GM12878 (cell line): ENCODE results near the gene NFYC. TPM values are rescaled to one million over a fixed set of nuclear protein-coding genes. Genes with fewer than 3 reads are reported as not detected.
A peak's percentile ranks its signal among the peaks of the same experiment; 100 is the strongest.

Experiments
- BHLHE40 ChIP-seq, 2 experiments: fragments of 450-650 bp in 1 of 2; IDR thresholded peaks; 2 replicates each; pipeline ENCODE4 v1.6.1; 2011 to 2017; ENCODE audit warnings: low read depth in 2 of 2, borderline replicate concordance in 1 of 2, improper control_type of control experiment in 1 of 2, low read length in 1 of 2, mild to moderate bottlenecking in 1 of 2
- CBFB ChIP-seq: IDR thresholded peaks from 2 replicates; pipeline ENCODE4 v1.6.1; 2016; ENCODE audit warnings: antibody characterized with exemption, low read depth
- CBX3 ChIP-seq: fragments of 200-600 bp; sonication (generic); IDR thresholded peaks from 2 replicates; pipeline ENCODE4 v1.6.1; 2016; ENCODE audit warnings: low read depth, borderline replicate concordance
- EP300 ChIP-seq, 2 experiments: fragments of 150-350 bp in 1 of 2; IDR thresholded peaks; 2 replicates each; pipeline ENCODE4 v1.6.1; 2011 to 2012; ENCODE audit warnings: low read depth in 2 of 2, low read length in 2 of 2, borderline replicate concordance in 1 of 2, improper control_type of control experiment in 1 of 2, inconsistent platforms in 1 of 2; ENCODE audit not compliant: control insufficient read depth in 1 of 2
- GABPA ChIP-seq: IDR thresholded peaks from 2 replicates; pipeline ENCODE4 v1.6.1; 2014; ENCODE audit warnings: antibody characterized with exemption, low read depth, mild to moderate bottlenecking, inconsistent platforms
- NFXL1 ChIP-seq: fragments of 450-650 bp; IDR thresholded peaks from 2 replicates; pipeline ENCODE4 v1.6.1; 2017; ENCODE audit warnings: antibody characterized with exemption, mild to moderate bottlenecking, borderline replicate concordance
- RAD21 ChIP-seq: IDR thresholded peaks from 2 replicates; pipeline ENCODE4 v1.6.1; 2011; ENCODE audit warnings: mild to moderate bottlenecking, low read depth, low read length, moderate library complexity; ENCODE audit not compliant: insufficient read depth
- RAD51 ChIP-seq: fragments of 450-650 bp; IDR thresholded peaks from 2 replicates; pipeline ENCODE4 v1.6.1; 2016; ENCODE audit warnings: moderate library complexity, mild to moderate bottlenecking, inconsistent platforms
- RBBP5 ChIP-seq: fragments of 200-600 bp; sonication (generic); conservative IDR thresholded peaks from 2 replicates; pipeline ENCODE4 v1.6.1; 2016
- RFX5 ChIP-seq: IDR thresholded peaks from 2 replicates; pipeline ENCODE4 v1.6.1; 2011; ENCODE audit warnings: low read depth, low read length, improper control_type of control experiment
- SIX5 ChIP-seq: IDR thresholded peaks from 2 replicates; pipeline ENCODE4 v1.6.1; 2011; ENCODE audit warnings: mild to moderate bottlenecking, low read depth, low read length, moderate library complexity; ENCODE audit not compliant: severe bottlenecking
- SMAD1 ChIP-seq: fragments of 450-650 bp; IDR thresholded peaks from 2 replicates; pipeline ENCODE4 v1.6.1; 2018; ENCODE audit warnings: mild to moderate bottlenecking, low read depth; ENCODE audit not compliant: partially characterized antibody
- TCF3 ChIP-seq: IDR thresholded peaks from 2 replicates; pipeline ENCODE4 v1.6.1; 2012; ENCODE audit warnings: low read depth, mild to moderate bottlenecking, low read length, borderline replicate concordance; ENCODE audit not compliant: insufficient read depth
- TCF7 ChIP-seq: IDR thresholded peaks from 2 replicates; pipeline ENCODE4 v1.6.1; 2014; ENCODE audit warnings: antibody characterized with exemption, borderline replicate concordance
- ZNF384 ChIP-seq: IDR thresholded peaks from 2 replicates; pipeline ENCODE4 v1.6.1; 2012; ENCODE audit warnings: low read depth, mild to moderate bottlenecking, low read length, improper control_type of control experiment, borderline replicate concordance
- polyA plus RNA-seq, 11 experiments: library from polyadenylated mRNA; depleted of rRNA in 4 of 11; unstranded in 6 of 11; stranded (reverse) in 5 of 11; fragments of >200 nt; fragmentation: Nextera tagmentation in 4 of 11; fragmentation: Illumina TruSeq in 1 of 11; extraction: Ambion mirVana in 4 of 11; extraction: Trizol in 1 of 11; gene quantifications; 1 replicate in 1 of 11; 2 replicates in 10 of 11; pipeline versions ENCODE4 v1.2.1 to v1.2.3, GENCODE V29; 2011 to 2016; ENCODE audit warnings: inconsistent platforms in 2 of 11, missing spikeins in 2 of 11, low read depth in 1 of 11
- total RNA-seq, 4 experiments: library from RNA; depleted of rRNA in 3 of 4; stranded (reverse); fragments of >200 nt in 3 of 4; fragmentation: Illumina TruSeq in 1 of 4; extraction: Trizol in 1 of 4; gene quantifications; 2 replicates each; pipeline versions ENCODE4 v1.2.1 to v1.2.3, GENCODE V29; 2013 to 2021
- TF ChIP-seq, protein P1 (sequence below): fragments of 450-650 bp; IDR thresholded peaks from 2 replicates; pipeline ENCODE4 v1.6.1; 2017; ENCODE audit warnings: mild to moderate bottlenecking, moderate library complexity
- TF ChIP-seq, protein P2 (sequence below): fragments of 150-350 bp; IDR thresholded peaks from 2 replicates; pipeline ENCODE4 v1.6.1; 2014; ENCODE audit warnings: mild to moderate bottlenecking, low read depth, low read length
- TF ChIP-seq, protein P3 (sequence below): fragments of 450-650 bp; IDR thresholded peaks from 2 replicates; pipeline ENCODE4 v1.6.1; 2014; ENCODE audit warnings: mild to moderate bottlenecking
- TF ChIP-seq, protein P4 (sequence below): fragments of 450-650 bp; IDR thresholded peaks from 2 replicates; pipeline ENCODE4 v1.6.1; 2018; ENCODE audit warnings: borderline replicate concordance, mild to moderate bottlenecking; ENCODE audit not compliant: partially characterized antibody

NFYC gene
- total and polyA plus RNA-seq, 10 of the 15 experiments (the other 5 are each of a cell fraction or from before 2014, with no cell fraction given) = 4.3 to 84.2 (median 58.3) TPM

DNA sequence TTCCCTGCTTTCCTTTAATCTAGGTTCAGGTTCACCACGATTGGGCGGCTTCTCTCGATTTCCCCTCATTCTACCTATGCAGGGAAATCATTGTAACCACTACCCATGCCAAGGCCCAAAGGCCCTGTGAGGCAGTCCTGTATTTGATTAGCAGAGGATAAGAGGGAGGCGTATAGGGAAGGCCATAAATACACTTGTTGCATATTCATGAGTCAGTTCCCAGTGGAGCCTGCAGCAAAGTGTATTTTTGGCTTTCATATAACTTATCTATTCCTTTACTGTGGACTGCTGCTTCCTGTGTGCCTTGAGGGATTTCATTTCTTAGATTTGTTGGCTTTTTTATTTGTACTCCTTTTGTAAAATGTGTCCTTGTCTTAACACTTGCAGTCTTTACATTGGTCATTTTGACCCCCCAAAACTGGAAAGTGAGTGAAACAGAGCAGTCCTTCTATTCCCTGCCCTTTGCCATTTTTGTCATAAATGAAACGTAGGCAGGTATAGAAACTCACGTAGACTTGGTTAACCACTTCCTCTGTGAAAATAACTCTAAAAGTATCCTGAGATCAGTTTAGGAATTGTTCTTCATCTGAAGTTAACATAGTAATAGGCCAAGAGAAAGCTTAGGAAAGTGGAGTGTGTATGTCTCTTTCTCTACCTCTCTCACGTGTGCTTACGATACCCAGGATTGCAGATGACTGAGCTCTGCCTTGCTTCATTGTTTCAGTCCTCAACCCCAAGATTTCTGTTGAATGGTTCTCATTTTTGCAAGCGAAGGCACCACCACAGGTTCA lies 72.4 kb downstream of the NFYC start (continued):
- TF ChIP-seq EP300 (IDR thresholded peaks at IDR 0.05; ENCODE audit: borderline replicate concordance in 1 of 2, control insufficient read depth in 1 of 2, low read depth in 2 of 2, low read length in 2 of 2) = peak; percentile 48 to 54; a peak in 1 of 4 replicates
- TF ChIP-seq, protein P1, sequence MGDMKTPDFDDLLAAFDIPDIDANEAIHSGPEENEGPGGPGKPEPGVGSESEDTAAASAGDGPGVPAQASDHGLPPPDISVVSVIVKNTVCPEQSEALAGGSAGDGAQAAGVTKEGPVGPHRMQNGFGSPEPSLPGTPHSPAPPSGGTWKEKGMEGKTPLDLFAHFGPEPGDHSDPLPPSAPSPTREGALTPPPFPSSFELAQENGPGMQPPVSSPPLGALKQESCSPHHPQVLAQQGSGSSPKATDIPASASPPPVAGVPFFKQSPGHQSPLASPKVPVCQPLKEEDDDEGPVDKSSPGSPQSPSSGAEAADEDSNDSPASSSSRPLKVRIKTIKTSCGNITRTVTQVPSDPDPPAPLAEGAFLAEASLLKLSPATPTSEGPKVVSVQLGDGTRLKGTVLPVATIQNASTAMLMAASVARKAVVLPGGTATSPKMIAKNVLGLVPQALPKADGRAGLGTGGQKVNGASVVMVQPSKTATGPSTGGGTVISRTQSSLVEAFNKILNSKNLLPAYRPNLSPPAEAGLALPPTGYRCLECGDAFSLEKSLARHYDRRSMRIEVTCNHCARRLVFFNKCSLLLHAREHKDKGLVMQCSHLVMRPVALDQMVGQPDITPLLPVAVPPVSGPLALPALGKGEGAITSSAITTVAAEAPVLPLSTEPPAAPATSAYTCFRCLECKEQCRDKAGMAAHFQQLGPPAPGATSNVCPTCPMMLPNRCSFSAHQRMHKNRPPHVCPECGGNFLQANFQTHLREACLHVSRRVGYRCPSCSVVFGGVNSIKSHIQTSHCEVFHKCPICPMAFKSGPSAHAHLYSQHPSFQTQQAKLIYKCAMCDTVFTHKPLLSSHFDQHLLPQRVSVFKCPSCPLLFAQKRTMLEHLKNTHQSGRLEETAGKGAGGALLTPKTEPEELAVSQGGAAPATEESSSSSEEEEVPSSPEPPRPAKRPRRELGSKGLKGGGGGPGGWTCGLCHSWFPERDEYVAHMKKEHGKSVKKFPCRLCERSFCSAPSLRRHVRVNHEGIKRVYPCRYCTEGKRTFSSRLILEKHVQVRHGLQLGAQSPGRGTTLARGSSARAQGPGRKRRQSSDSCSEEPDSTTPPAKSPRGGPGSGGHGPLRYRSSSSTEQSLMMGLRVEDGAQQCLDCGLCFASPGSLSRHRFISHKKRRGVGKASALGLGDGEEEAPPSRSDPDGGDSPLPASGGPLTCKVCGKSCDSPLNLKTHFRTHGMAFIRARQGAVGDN = peak; percentile 75
- TF ChIP-seq RBBP5 = no peak
- no peak for TF ChIP-seq NFXL1
- 0 out of 2 replicates have a peak, but pooled peaks have one; percentile 17 for TF ChIP-seq TCF7
- no peak for TF ChIP-seq GABPA
- TF ChIP-seq, protein P2, sequence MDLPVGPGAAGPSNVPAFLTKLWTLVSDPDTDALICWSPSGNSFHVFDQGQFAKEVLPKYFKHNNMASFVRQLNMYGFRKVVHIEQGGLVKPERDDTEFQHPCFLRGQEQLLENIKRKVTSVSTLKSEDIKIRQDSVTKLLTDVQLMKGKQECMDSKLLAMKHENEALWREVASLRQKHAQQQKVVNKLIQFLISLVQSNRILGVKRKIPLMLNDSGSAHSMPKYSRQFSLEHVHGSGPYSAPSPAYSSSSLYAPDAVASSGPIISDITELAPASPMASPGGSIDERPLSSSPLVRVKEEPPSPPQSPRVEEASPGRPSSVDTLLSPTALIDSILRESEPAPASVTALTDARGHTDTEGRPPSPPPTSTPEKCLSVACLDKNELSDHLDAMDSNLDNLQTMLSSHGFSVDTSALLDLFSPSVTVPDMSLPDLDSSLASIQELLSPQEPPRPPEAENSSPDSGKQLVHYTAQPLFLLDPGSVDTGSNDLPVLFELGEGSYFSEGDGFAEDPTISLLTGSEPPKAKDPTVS = no peak
- TF ChIP-seq TCF3 = no peak
- TF ChIP-seq ZNF384 = no peak
- TF ChIP-seq RAD21 = no peak
- no peak for TF ChIP-seq RFX5
- TF ChIP-seq SMAD1 = no peak
- no peak for TF ChIP-seq CBX3
- TF ChIP-seq, protein P3, sequence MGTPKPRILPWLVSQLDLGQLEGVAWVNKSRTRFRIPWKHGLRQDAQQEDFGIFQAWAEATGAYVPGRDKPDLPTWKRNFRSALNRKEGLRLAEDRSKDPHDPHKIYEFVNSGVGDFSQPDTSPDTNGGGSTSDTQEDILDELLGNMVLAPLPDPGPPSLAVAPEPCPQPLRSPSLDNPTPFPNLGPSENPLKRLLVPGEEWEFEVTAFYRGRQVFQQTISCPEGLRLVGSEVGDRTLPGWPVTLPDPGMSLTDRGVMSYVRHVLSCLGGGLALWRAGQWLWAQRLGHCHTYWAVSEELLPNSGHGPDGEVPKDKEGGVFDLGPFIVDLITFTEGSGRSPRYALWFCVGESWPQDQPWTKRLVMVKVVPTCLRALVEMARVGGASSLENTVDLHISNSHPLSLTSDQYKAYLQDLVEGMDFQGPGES = no peak
- peak; percentile 69 to 83 for TF ChIP-seq BHLHE40 (IDR thresholded peaks at IDR 0.05; ENCODE audit: borderline replicate concordance in 1 of 2, low read depth in 2 of 2, low read length in 1 of 2)
- TF ChIP-seq RAD51 = peak; percentile 47; the same call in 1 of the 2 replicates
- TF ChIP-seq CBFB = peak; percentile 36; the same call in 1 of the 2 replicates
- TF ChIP-seq, protein P4, sequence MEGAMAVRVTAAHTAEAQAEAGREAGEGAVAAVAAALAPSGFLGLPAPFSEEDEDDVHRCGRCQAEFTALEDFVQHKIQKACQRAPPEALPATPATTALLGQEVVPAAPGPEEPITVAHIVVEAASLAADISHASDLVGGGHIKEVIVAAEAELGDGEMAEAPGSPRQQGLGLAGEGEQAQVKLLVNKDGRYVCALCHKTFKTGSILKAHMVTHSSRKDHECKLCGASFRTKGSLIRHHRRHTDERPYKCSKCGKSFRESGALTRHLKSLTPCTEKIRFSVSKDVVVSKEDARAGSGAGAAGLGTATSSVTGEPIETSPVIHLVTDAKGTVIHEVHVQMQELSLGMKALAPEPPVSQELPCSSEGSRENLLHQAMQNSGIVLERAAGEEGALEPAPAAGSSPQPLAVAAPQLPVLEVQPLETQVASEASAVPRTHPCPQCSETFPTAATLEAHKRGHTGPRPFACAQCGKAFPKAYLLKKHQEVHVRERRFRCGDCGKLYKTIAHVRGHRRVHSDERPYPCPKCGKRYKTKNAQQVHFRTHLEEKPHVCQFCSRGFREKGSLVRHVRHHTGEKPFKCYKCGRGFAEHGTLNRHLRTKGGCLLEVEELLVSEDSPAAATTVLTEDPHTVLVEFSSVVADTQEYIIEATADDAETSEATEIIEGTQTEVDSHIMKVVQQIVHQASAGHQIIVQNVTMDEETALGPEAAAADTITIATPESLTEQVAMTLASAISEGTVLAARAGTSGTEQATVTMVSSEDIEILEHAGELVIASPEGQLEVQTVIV = no peak
- TF ChIP-seq SIX5 = no peak
